HPDE6-E6E7 (cell line): Measurements from ENCODE around the gene GPR161.

Source experiments
- DNase-seq: peaks from one replicate; pipeline ENCODE4 v3.0.0; 2011; ENCODE audit warnings: missing footprints; ENCODE audit errors: extremely low spot score

Gene GPR161

GRCh38 chr1:168146626-168147025, 9.9 kb upstream of the GPR161 start:
- no peak for DNase-seq

- no peak for DNase-seq
Observed at GRCh38 chr1:168146160-168146539, 9.4 kb upstream of the GPR161 start.

- peak; percentile 94 for DNase-seq
Observed at GRCh38 chr1:168145184-168146159, 8.7 kb upstream of the GPR161 start.

- no peak for DNase-seq
Observed at GRCh38 chr1:168141871-168142385, 5.2 kb upstream of the GPR161 start.

GRCh38 chr1:168139070-168139469, 2.3 kb upstream of the GPR161 start:
- DNase-seq, result no peak

GRCh38 chr1:168138134-168138533, 1.4 kb upstream of the GPR161 start:
- DNase-seq, result no peak

GRCh38 chr1:168137515-168137821, 738 bp upstream of the GPR161 start:
- no peak for DNase-seq

- no peak for DNase-seq
Observed at GRCh38 chr1:168135921-168136708, 615 bp downstream of the GPR161 start.

GRCh38 chr1:168135116-168135920, 1.4 kb downstream of the GPR161 start:
- no peak for DNase-seq

GRCh38 chr1:168134642-168135041, 2.1 kb downstream of the GPR161 start:
- no peak for DNase-seq

GRCh38 chr1:168134132-168134531, 2.6 kb downstream of the GPR161 start:
- no peak for DNase-seq

GRCh38 chr1:168129933-168130332, 6.8 kb downstream of the GPR161 start:
- no peak for DNase-seq

- DNase-seq, result no peak
Observed at GRCh38 chr1:168127503-168127902, 9.2 kb downstream of the GPR161 start.

GRCh38 chr1:168125051-168125450, 11.7 kb downstream of the GPR161 start:
- no peak for DNase-seq

- no peak for DNase-seq
Observed at GRCh38 chr1:168121401-168122011, 15.2 kb downstream of the GPR161 start.

- DNase-seq, result no peak
Observed at GRCh38 chr1:168119750-168120149, 17.0 kb downstream of the GPR161 start.

GRCh38 chr1:168116327-168116799, 20.4 kb downstream of the GPR161 start:
- no peak for DNase-seq

- DNase-seq, result no peak
Observed at GRCh38 chr1:168114845-168115244, 21.9 kb downstream of the GPR161 start.

- DNase-seq, result peak; percentile 94
Observed at GRCh38 chr1:168112673-168113305, 23.9 kb downstream of the GPR161 start.

GRCh38 chr1:168110896-168111545, 25.7 kb downstream of the GPR161 start:
- DNase-seq, result no peak
